Posterior vena cava (tissue), 2 donors: Measurements from ENCODE around the gene CRK. TPM values are rescaled to one million over a fixed set of nuclear protein-coding genes. Genes with fewer than 3 reads are reported as not detected.
"Not testable (repeated sequence)": the region's sequence is repeated elsewhere in the genome, so short reads cannot be mapped to it uniquely, and the experiment has no call there.

Experiments
- DNase-seq: peaks from one replicate; pipeline ENCODE4 v3.0.0-alpha.2; 2020; ENCODE audit warnings: low spot score
- intact Hi-C, 2 donors: fragments of 100-400 bp; cut with DNase I; formaldehyde crosslinking; loops; one replicate each; pipeline versions ENCODE4 v1.14.1 to v1.14.2; 2022 to 2023
- total RNA-seq, 2 donors: library from RNA; stranded (reverse); fragmentation: NEBNext Ultra II Directional; extraction: Animal tissue kit (Norgen Biotek cat#: 25700); gene quantifications; one replicate each; pipeline ENCODE4 v1.2.1, GENCODE V29; 2021
- donor health status: DM: yes; HTN: yes; CAD: no.
- donor health status: DM: yes; HTN: yes; CAD: no.

CRK gene
- total RNA-seq, 2 donors from 2014 or later, result 56.6 to 58.0 TPM

GRCh38 chr17:1470755-1471462 lies 14.9 kb upstream of the CRK start:
- DNase-seq, result no peak
- intact Hi-C loops, result no loop called here

GRCh38 chr17:1470071-1470754 lies 14.2 kb upstream of the CRK start:
- intact Hi-C loops, result no loop called here

GRCh38 chr17:1469231-1469852 lies 13.3 kb upstream of the CRK start:
- intact Hi-C loops, result no loop called here
- DNase-seq, result no peak

More at GRCh38 chr17:1470071-1470754, 14.2 kb upstream of the CRK start:
- DNase-seq, result no peak

GRCh38 chr17:1467898-1468492 lies 12.0 kb upstream of the CRK start:
- intact Hi-C loops, result no loop called here
- peak; percentile 93 for DNase-seq

- intact Hi-C loops, result no loop called here
- no peak for DNase-seq
Measured at GRCh38 chr17:1467258-1467657, 11.2 kb upstream of the CRK start.

GRCh38 chr17:1464186-1464585 lies 8.2 kb upstream of the CRK start:
- DNase-seq, result no peak
- intact Hi-C loops, result no loop called here

- no peak for DNase-seq
- intact Hi-C loops, result no loop called here
Measured at GRCh38 chr17:1462164-1463112, 6.4 kb upstream of the CRK start.

GRCh38 chr17:1461198-1461944 lies 5.3 kb upstream of the CRK start:
- intact Hi-C loops, result no loop called here
- no peak for DNase-seq

- DNase-seq, result no peak
- intact Hi-C loops, result no loop called here
Measured at GRCh38 chr17:1460233-1460632, 4.2 kb upstream of the CRK start.

- intact Hi-C loops, result loop anchor here (5.0 to 10.0 kb wide), 3 partner anchors 59 to 91 kb away; partner anchors contain the start of gene INPP5K (in 2 of the 2)
- DNase-seq, result peak; percentile 92
Measured at GRCh38 chr17:1455291-1455796, 688 bp downstream of the CRK start.

GRCh38 chr17:1454541-1454940 lies 1.5 kb downstream of the CRK start:
- no peak for DNase-seq
- intact Hi-C loops, result loop anchor here (5.0 to 10.0 kb wide), 3 partner anchors 60 to 90 kb away; partner anchors contain the start of gene INPP5K (in 1 of the 2)

- not testable (repeated sequence) for DNase-seq
- intact Hi-C loops, result loop anchor here (5.0 to 10.0 kb wide), 3 partner anchors 61 to 89 kb away; partner anchors contain the start of gene INPP5K (in 1 of the 2)
Measured at GRCh38 chr17:1453694-1454093, 2.3 kb downstream of the CRK start.

- DNase-seq, result no peak
- intact Hi-C loops, result loop anchor here (5.0 to 10.0 kb wide), 3 partner anchors 62 to 88 kb away; partner anchors contain the start of gene INPP5K (in 1 of the 2)
Measured at GRCh38 chr17:1452836-1453235, 3.2 kb downstream of the CRK start.

GRCh38 chr17:1450261-1450660 lies 5.8 kb downstream of the CRK start:
- intact Hi-C loops, result loop anchor here (5.0 to 10.0 kb wide), 3 partner anchors 65 to 85 kb away; partner anchors contain the start of gene INPP5K (in 1 of the 2)
- not testable (repeated sequence) for DNase-seq

GRCh38 chr17:1449412-1449967 lies 6.5 kb downstream of the CRK start:
- intact Hi-C loops, result no loop called here
- DNase-seq, result no peak

- DNase-seq, result no peak
- intact Hi-C loops, result no loop called here
Measured at GRCh38 chr17:1447052-1447451, 9.0 kb downstream of the CRK start.

GRCh38 chr17:1446201-1446600 lies 9.8 kb downstream of the CRK start:
- intact Hi-C loops, result no loop called here
- DNase-seq, result no peak
